Measurements from ENCODE around the gene FOXRED1. TPM values are rescaled to one million over a fixed set of nuclear protein-coding genes. Genes with fewer than 3 reads are reported as not detected.
"Not testable (repeated sequence)": the region's sequence is repeated elsewhere in the genome, so short reads cannot be mapped to it uniquely, and the experiment has no call there.

Gene FOXRED1
- total RNA-seq, 2 experiments from 2014 or later, result 41.7 to 42.3 TPM

DNA sequence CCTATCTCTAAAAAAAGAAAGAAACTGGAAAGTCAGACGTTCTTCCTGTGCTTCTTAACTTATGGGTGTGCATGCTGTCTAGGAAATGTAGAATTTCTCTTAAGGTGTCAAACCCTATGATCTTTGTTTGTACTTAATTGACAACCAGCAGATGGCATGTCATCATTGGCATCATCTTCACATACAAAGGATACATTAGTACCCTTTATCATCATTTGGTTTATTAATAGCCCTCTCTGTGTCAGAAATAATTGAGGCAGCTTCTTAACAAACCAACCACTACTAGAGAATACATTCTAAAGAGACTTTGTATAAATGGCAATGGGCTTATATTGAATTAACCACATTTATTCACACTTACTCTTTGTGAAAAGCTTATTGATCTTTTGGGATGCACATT is 14.1 kb upstream of the FOXRED1 start:
- no peak for DNase-seq
- Mint-ChIP-seq H3K27ac (no peak overlapping the region), H3K27me3 (no peaks in the 10 kb centered on the region), H3K4me1 (ENCODE audit: low read depth) (no peaks in the 10 kb centered on the region), H3K9me3 (no peaks in the 10 kb centered on the region), H3K4me3 (no peak overlapping the region), H3K36me3 (peaks cover 9% of the 10 kb centered on the region)
- intact Hi-C loops (cut with micrococcal nuclease), result no loop called here
- POLR2A ChIA-PET, result no interaction called here
- CTCF ChIA-PET, result no interaction called here

DNA sequence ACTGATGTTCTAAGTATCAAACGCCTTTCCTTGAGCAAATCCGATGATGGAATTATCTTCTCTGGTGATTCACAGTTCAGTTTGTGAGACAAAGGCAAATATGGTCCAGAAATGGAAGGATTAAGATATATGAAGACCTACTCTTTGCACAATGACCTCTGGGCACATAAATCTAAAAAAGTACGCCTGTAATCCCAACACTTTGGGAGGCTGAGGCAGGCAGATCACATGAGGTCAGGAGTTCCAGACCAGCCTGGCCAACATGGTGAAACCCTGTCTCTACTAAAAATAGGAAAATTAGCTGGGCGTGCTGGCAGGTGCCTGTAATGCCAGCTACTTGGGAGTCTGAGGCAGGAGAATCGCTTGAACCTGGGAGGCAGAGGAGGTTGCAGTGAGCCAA is 13.4 kb upstream of the FOXRED1 start:
- H3K36me3 Mint-ChIP-seq; DNase-seq; H3K4me3 Mint-ChIP-seq; H3K9me3 Mint-ChIP-seq; POLR2A ChIA-PET; intact Hi-C loops (cut with micrococcal nuclease); H3K4me1 Mint-ChIP-seq (ENCODE audit: low read depth); H3K27me3 Mint-ChIP-seq; H3K27ac Mint-ChIP-seq; CTCF ChIA-PET: not testable (repeated sequence)

DNA sequence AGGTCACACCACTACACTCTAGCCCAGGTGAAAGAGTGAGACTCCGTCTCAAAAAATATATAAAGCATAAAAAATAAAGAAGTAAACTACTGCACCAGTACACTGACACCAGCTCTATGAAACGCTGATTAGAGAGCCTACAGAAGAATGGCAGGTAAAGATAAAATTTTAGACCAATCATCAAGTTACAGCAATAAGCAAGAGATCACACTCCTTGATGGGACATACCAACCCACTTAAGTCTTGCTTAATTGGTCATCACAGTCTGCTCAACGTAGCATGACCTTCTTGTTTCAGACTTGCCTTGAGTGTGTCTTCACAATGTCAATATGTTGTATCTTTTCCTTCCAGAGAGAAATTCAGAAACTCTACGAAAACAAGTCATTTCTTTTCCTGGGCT is 12.7 kb upstream of the FOXRED1 start:
- intact Hi-C loops (cut with micrococcal nuclease), result no loop called here
- Mint-ChIP-seq H3K4me3 (no peak overlapping the region), H3K9me3 (no peaks in the 10 kb centered on the region), H3K27ac (no peak overlapping the region), H3K36me3 (peaks cover 11% of the 10 kb centered on the region), H3K27me3 (no peaks in the 10 kb centered on the region), H3K4me1 (ENCODE audit: low read depth) (no peaks in the 10 kb centered on the region)
- ChIA-PET POLR2A (no interaction called here), CTCF (no interaction called here)
- no peak for DNase-seq

DNA sequence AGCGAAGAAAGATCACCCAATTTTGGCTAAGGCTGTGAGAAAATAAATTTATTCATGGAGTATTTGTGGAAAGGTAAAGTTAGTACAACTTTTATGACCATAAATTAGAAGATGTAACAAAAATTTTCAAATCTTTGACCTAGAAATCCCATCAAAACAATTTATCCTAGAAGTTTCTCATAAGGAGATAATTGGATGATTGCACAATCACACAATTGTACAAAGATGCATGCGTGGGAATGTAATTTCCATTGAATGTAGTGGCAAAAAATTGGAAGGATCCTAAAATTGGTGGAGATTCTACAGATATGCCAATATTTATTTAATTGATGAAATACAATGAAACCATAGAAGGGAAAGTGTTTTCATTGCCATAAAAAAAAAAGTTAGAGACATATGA is 11.8 kb upstream of the FOXRED1 start:
- Mint-ChIP-seq H3K27ac (no peak overlapping the region), H3K27me3 (no peaks in the 10 kb centered on the region), H3K9me3 (no peaks in the 10 kb centered on the region), H3K4me3 (no peak overlapping the region), H3K4me1 (ENCODE audit: low read depth) (no peaks in the 10 kb centered on the region), H3K36me3 (peaks cover 16% of the 10 kb centered on the region)
- intact Hi-C loops (cut with micrococcal nuclease), result no loop called here
- POLR2A ChIA-PET, result no interaction called here
- CTCF ChIA-PET, result no interaction called here
- no peak for DNase-seq

DNA sequence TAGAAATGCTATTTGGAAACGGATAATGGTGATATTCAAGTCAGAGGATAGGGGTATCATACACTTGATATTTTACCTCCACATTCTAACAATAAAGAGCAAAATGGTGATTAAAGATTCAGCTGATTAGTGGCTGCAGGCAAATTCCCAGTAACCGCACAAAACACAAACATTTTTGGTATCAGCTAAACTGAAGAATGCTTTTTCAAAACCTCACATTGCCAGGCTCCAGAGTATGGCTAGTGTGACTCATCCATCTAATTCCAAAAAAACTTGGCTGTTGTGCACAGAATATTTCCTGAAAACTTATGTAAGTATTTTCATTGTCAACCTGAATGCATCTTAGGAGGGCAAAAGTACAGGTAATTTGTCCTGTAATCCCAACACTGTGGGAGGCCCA is 11.2 kb upstream of the FOXRED1 start:
- ChIA-PET POLR2A (no interaction called here), CTCF (no interaction called here)
- Mint-ChIP-seq H3K4me1 (ENCODE audit: low read depth) (no peaks in the 10 kb centered on the region), H3K4me3 (no peak overlapping the region), H3K27me3 (no peaks in the 10 kb centered on the region), H3K9me3 (no peaks in the 10 kb centered on the region), H3K27ac (no peak overlapping the region), H3K36me3 (peaks cover 18% of the 10 kb centered on the region)
- intact Hi-C loops (cut with micrococcal nuclease), result no loop called here
- DNase-seq, result no peak

DNA sequence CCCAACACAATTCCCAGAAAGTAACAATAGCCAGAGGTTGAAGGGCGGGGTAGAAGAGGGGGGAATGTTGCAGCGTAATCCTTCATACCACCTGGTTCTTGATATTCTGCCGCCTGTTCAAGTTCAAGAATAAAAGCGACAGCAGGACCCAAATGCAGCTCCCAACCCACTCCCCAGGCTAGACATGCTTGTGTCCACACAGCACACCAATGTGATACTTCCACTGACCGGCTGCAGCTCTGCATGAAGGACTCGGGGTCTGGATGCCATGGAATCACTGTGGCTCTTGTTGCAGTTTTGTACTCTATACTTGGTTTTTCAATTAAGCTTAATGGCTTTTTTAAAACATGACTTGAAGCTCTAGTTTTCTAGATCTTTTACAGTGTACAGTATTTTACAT is 6.7 kb upstream of the FOXRED1 start:
- intact Hi-C loops (cut with micrococcal nuclease), result no loop called here
- CTCF ChIA-PET, result no interaction called here
- no peak for DNase-seq
- Mint-ChIP-seq H3K27me3 (no peaks in the 10 kb centered on the region), H3K4me3 (no peak overlapping the region), H3K9me3 (no peaks in the 10 kb centered on the region), H3K4me1 (ENCODE audit: low read depth) (peaks cover 10% of the 10 kb centered on the region), H3K27ac (no peak overlapping the region), H3K36me3 (peaks cover 53% of the 10 kb centered on the region)
- POLR2A ChIA-PET, result interaction anchor here (0.6 to 0.8 kb wide), 2 partner anchors 37 to 48 kb away, joined by 3 read pairs; no protein-coding TSS in a partner anchor

DNA sequence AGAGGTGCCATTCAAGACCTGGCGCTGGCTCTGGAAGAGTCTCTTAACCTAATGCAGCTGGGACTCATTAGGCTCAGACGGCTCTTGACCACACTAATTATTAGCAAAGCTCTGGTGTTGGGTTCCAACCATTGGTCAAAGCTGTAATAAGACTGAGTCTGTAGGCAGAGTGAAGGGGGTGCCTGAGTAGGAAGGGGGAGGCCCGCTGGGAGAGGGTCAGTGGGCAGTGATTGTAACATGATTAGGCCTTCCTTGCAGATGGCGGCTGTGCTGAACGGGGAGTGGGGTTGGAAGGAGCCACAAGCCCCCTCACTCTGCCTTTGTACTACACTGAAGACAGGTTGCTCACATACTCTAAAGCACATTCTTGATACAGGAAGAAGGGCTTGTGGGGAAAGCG is 5.5 kb upstream of the FOXRED1 start:
- intact Hi-C loops (cut with micrococcal nuclease), result no loop called here

DNA sequence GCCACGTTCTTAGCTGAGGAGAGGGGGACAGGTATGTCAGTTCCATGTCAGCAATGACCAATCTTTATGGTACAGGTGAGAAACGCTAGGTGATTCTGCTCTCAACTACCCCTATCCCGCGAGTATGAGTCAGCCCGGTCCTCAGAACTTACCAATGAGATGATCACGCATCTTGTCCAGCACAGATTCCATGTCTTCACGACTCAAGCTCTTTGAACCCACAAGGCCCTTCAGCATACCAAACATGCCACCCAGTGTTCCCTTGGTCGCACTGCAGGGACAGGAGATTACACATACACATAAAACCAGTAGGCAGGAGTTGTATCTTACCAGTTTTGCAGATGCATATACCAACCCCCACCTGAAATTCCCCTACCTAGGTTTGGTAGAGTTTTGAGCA is 3.1 kb upstream of the FOXRED1 start:
- POLR2A ChIA-PET, result no interaction called here

More for the DNA sequence above, 5.5 kb upstream of the FOXRED1 start:
- ChIA-PET POLR2A (no interaction called here), CTCF (no interaction called here)
- H3K27ac Mint-ChIP-seq, result peak overlapping the region; percentile 25
- H3K4me1 Mint-ChIP-seq (ENCODE audit: low read depth), result peaks cover 17% of the 10 kb centered on the region
- H3K4me3 Mint-ChIP-seq, result no peak overlapping the region
- no peak for DNase-seq
- H3K36me3 Mint-ChIP-seq, result peaks cover 62% of the 10 kb centered on the region
- H3K27me3 Mint-ChIP-seq, result no peaks in the 10 kb centered on the region
- H3K9me3 Mint-ChIP-seq, result no peaks in the 10 kb centered on the region

DNA sequence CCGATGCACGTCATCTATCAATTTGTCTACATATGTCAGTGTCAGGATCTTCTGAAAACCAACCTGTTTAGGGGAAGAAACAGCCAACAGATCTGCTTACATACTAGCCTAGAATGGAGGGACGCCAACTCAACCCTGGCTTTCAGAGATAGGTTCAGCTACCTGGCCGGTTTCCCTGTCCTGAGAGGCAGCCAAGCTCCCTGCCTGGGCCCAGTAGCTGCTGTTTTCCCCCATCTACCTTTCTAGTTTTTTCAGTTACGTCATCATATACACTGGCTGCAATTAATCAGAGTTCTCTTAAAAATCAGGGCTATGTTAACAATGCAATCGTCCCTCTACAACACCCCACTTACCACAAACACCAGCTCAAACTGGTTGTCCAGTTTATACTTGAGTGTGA is 1.3 kb upstream of the FOXRED1 start:
- no peaks in the 10 kb centered on the region for H3K27me3 Mint-ChIP-seq
- H3K9me3 Mint-ChIP-seq, result no peaks in the 10 kb centered on the region
- H3K36me3 Mint-ChIP-seq, result peaks cover 60% of the 10 kb centered on the region
- no peak for DNase-seq
- H3K4me1 Mint-ChIP-seq (ENCODE audit: low read depth), result peaks cover 33% of the 10 kb centered on the region
- CTCF ChIA-PET, result no interaction called here
- intact Hi-C loops (cut with micrococcal nuclease), result loop anchor here (1.0 to 5.0 kb wide), 3 partner anchors 37 to 675 kb away; partner anchors contain the start of genes DCPS, FAM118B, RPUSD4 and STT3A
- peak overlapping the region; percentile 94 for H3K27ac Mint-ChIP-seq
- peak overlapping the region; percentile 92 for H3K4me3 Mint-ChIP-seq
- POLR2A ChIA-PET, result interaction anchor here (0.9 to 6.4 kb wide), 4 partner anchors 14 to 380 kb away, joined by 3 to 41 read pairs (median 6); partner anchors contain the start of genes DCPS, FAM118B, HYLS1 and RPUSD4

More for the DNA sequence above, 3.1 kb upstream of the FOXRED1 start:
- H3K27ac Mint-ChIP-seq, result no peak overlapping the region
- no peaks in the 10 kb centered on the region for H3K9me3 Mint-ChIP-seq
- no peak overlapping the region for H3K4me3 Mint-ChIP-seq
- intact Hi-C loops (cut with micrococcal nuclease), result loop anchor here (5.0 kb wide), 1 partner anchor 674 kb away; the partner anchor contains the start of gene STT3A
- peaks cover 62% of the 10 kb centered on the region for H3K36me3 Mint-ChIP-seq
- H3K27me3 Mint-ChIP-seq, result no peaks in the 10 kb centered on the region
- DNase-seq, result no peak
- peaks cover 32% of the 10 kb centered on the region for H3K4me1 Mint-ChIP-seq (ENCODE audit: low read depth)
- CTCF ChIA-PET, result no interaction called here

DNA sequence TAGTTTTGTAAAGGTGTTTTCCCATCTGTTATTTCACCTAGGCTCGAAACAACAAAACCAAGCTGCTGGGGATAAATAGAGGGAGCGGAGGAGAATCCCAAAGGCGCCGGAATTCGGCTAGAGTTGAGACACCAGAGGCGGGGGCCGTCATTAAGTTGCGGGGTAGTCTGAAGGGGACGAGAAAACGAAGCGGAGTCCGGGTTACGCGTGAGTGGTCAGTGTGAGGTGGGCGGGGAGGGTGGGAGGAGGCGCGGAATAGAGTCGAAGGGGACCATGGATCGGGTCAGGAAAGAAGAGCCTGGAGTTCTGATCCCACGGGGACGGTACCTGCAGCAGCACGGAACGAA is 620 bp upstream of the FOXRED1 start:
- H3K4me1 Mint-ChIP-seq (ENCODE audit: low read depth), result peaks cover 33% of the 10 kb centered on the region
- H3K27me3 Mint-ChIP-seq, result no peaks in the 10 kb centered on the region
- peaks cover 58% of the 10 kb centered on the region for H3K36me3 Mint-ChIP-seq
- H3K27ac Mint-ChIP-seq, result peak overlapping the region; percentile 94
- ChIA-PET POLR2A (interaction anchor here (1.0 to 6.4 kb wide), 4 partner anchors 14 to 380 kb away, joined by 4 to 41 read pairs (median 8); partner anchors contain the start of genes DCPS, FAM118B, HYLS1 and RPUSD4), CTCF (interaction anchor here (1.0 to 1.1 kb wide), 2 partner anchors 35 to 212 kb away, joined by 3 to 4 read pairs; partner anchors contain the start of gene DCPS)
- peak overlapping the region; percentile 92 for H3K4me3 Mint-ChIP-seq
- DNase-seq, result no peak
- no peaks in the 10 kb centered on the region for H3K9me3 Mint-ChIP-seq
- intact Hi-C loops (cut with micrococcal nuclease), result loop anchor here (1.0 to 5.0 kb wide), 3 partner anchors 36 to 676 kb away; partner anchors contain the start of genes DCPS, FAM118B, RPUSD4 and STT3A

DNA sequence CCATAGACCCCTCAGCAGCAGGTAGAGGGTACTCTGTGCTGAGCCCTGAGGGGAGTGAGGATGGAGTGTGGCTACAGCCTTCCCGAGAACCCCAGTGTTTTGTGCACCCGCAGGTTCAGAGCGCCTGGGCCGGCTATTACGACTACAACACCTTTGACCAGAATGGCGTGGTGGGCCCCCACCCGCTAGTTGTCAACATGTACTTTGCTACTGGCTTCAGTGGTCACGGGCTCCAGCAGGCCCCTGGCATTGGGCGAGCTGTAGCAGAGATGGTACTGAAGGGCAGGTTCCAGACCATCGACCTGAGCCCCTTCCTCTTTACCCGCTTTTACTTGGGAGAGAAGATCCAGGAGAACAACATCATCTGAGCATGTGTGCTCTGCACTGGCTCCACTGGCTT is 8.4 kb downstream of the FOXRED1 start:
- peaks cover 37% of the 10 kb centered on the region for H3K36me3 Mint-ChIP-seq
- no peak for DNase-seq
- intact Hi-C loops (cut with micrococcal nuclease), result no loop called here
- H3K27ac Mint-ChIP-seq, result no peak overlapping the region
- H3K9me3 Mint-ChIP-seq, result no peaks in the 10 kb centered on the region
- ChIA-PET CTCF (no interaction called here), POLR2A (no interaction called here)
- no peaks in the 10 kb centered on the region for H3K27me3 Mint-ChIP-seq
- H3K4me3 Mint-ChIP-seq, result no peak overlapping the region
- peaks cover 17% of the 10 kb centered on the region for H3K4me1 Mint-ChIP-seq (ENCODE audit: low read depth)

DNA sequence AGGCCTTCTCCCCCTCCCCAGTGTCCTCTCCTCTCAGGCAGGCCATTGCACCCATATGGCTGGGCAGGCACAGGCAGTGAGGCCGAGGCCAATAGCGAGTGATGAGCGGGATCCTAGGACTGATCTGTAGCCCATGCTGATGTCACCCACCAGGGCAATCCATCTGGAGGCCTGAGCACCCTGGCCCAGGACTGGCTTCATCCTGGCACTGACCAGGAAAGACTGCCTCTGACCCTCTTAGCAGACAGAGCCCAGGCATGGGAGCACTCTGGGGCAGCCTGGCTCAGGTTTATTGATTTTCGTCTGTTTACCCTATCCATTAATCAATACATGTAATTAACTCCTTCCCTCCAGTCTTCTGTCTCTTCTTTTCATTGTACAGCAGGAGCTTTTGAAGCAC is 8.8 kb downstream of the FOXRED1 start:
- ChIA-PET CTCF (no interaction called here), POLR2A (no interaction called here)
- no peaks in the 10 kb centered on the region for H3K27me3 Mint-ChIP-seq
- no peak overlapping the region for H3K27ac Mint-ChIP-seq
- H3K36me3 Mint-ChIP-seq, result peaks cover 33% of the 10 kb centered on the region
- peaks cover 21% of the 10 kb centered on the region for H3K4me1 Mint-ChIP-seq (ENCODE audit: low read depth)
- no peaks in the 10 kb centered on the region for H3K9me3 Mint-ChIP-seq
- DNase-seq, result no peak
- H3K4me3 Mint-ChIP-seq, result no peak overlapping the region
- intact Hi-C loops (cut with micrococcal nuclease), result no loop called here

DNA sequence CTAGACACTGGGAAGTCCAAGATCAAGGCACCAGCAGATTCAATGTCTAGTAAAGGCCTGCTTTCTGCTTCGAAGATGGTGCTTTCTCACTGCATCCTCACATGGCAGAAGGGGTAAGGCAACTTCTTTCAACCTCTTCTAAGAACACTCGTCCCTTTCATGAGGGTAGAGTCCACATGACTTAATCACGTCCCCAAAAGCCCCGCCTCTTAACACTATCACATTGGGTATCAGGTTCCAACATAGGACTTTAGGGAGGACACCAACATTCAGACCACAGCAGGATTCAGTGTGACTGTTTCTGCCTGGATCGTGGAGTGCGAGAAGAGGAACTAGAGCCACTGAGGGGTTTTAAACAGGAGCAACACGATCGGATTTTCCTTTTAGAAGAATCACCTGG is 10.2 kb downstream of the FOXRED1 start:
- no peak for DNase-seq
- H3K9me3 Mint-ChIP-seq, result no peaks in the 10 kb centered on the region
- POLR2A ChIA-PET, result no interaction called here
- H3K27me3 Mint-ChIP-seq, result no peaks in the 10 kb centered on the region
- intact Hi-C loops (cut with micrococcal nuclease), result no loop called here
- no peak overlapping the region for H3K4me3 Mint-ChIP-seq
- H3K4me1 Mint-ChIP-seq (ENCODE audit: low read depth), result peaks cover 28% of the 10 kb centered on the region
- CTCF ChIA-PET, result no interaction called here
- H3K27ac Mint-ChIP-seq, result no peak overlapping the region
- peaks cover 23% of the 10 kb centered on the region for H3K36me3 Mint-ChIP-seq
